ENCODE measurements around the gene ELOB. TPM values are rescaled to one million over a fixed set of nuclear protein-coding genes. Genes with fewer than 3 reads are reported as not detected.
"Not testable (repeated sequence)": the region's sequence is repeated elsewhere in the genome, so short reads cannot be mapped to it uniquely, and the experiment has no call there.

ELOB gene
- total RNA-seq, 2 donors from 2014 or later = 264 to 272 TPM

- no peaks in the 10 kb centered on the region for H3K4me1 ChIP-seq (ENCODE audit: control insufficient read depth, insufficient read depth, low read length)
- no peak overlapping the region for H3K27ac Mint-ChIP-seq
- H3K27me3 Mint-ChIP-seq (ENCODE audit: insufficient read depth) = peaks cover 2% of the 10 kb centered on the region
- H3K9ac ChIP-seq (ENCODE audit: extremely low read depth, low read length, poor library complexity, severe bottlenecking) = no peak overlapping the region
- no peaks in the 10 kb centered on the region for H3K36me3 ChIP-seq (ENCODE audit: control insufficient read depth, insufficient read depth, low read length)
- H3K27me3 ChIP-seq (ENCODE audit: control insufficient read depth, insufficient read depth, low read length, poor library complexity, severe bottlenecking) = no peaks in the 10 kb centered on the region
- H3K4me3 Mint-ChIP-seq = no peak overlapping the region
- TF ChIP-seq CTCF (conservative IDR thresholded peaks at IDR 0.05) = no peak
- WGBS, 2 experiments (ENCODE audit: insufficient coverage in 1 of 2, insufficient read length in 1 of 2) = 87 to 90% methylated on average over 5 to 6 of the region's 7 CpGs
- DNase-seq = no peak
- H3K4me3 ChIP-seq (ENCODE audit: low read length) = no peak overlapping the region
- H3K9me3 ChIP-seq (ENCODE audit: control insufficient read depth, low read length) = no peaks in the 10 kb centered on the region
- no peak overlapping the region for H3K27ac ChIP-seq (ENCODE audit: low read depth, low read length)
- H3K9me3 Mint-ChIP-seq = no peaks in the 10 kb centered on the region
- H3K36me3 Mint-ChIP-seq (ENCODE audit: low read depth) = no peaks in the 10 kb centered on the region
- no peaks in the 10 kb centered on the region for H3K4me1 Mint-ChIP-seq
Measured at GRCh38 chr16:2724088-2724676, 52.9 kb downstream of the ELOB start.

- H3K9me3 ChIP-seq (ENCODE audit: control insufficient read depth, low read length); H3K36me3 Mint-ChIP-seq (ENCODE audit: low read depth); H3K4me1 Mint-ChIP-seq; H3K9me3 Mint-ChIP-seq; H3K9ac ChIP-seq (ENCODE audit: extremely low read depth, low read length, poor library complexity, severe bottlenecking); H3K27me3 Mint-ChIP-seq (ENCODE audit: insufficient read depth); DNase-seq; H3K4me1 ChIP-seq (ENCODE audit: control insufficient read depth, insufficient read depth, low read length); H3K27me3 ChIP-seq (ENCODE audit: control insufficient read depth, insufficient read depth, low read length, poor library complexity, severe bottlenecking); H3K36me3 ChIP-seq (ENCODE audit: control insufficient read depth, insufficient read depth, low read length): not testable (repeated sequence)
- Histone ChIP-seq H3K27ac (ENCODE audit: low read depth, low read length) (peak overlapping the region; percentile 32), H3K4me3 (ENCODE audit: low read length) (peak overlapping the region; percentile 67)
- 55 to 64% methylated on average over 13 to 14 of the region's 14 CpGs for WGBS, 2 experiments (ENCODE audit: insufficient coverage in 1 of 2, insufficient read length in 1 of 2)
- peak overlapping the region; percentile 70 for H3K27ac Mint-ChIP-seq
- peak overlapping the region; percentile 72 for H3K4me3 Mint-ChIP-seq
Measured at GRCh38 chr16:2721634-2722173, 55.4 kb downstream of the ELOB start.

Other genes with a start within 250 kb of the ELOB start
- under 1 TPM in 1 of 2 donors, not detected in 1; 0.24 TPM for gene CEMP1, start 245.9 kb downstream of the ELOB start, total RNA-seq
- gene PDPK1, start 239.3 kb downstream of the ELOB start, total RNA-seq = 10 to 100 TPM; 29.2 to 30.3 TPM
- gene KCTD5, start 94.8 kb downstream of the ELOB start, total RNA-seq = 10 to 100 TPM; 29.8 to 32.6 TPM
- 1 to 10 TPM; 3.7 to 4.2 TPM for gene PRSS27, start 57.1 kb downstream of the ELOB start, total RNA-seq
- gene SRRM2, start 24.6 kb downstream of the ELOB start, total RNA-seq = 100 to 1,000 TPM; 843 to 876 TPM
- under 1 TPM in 1 of 2 donors, not detected in 1; 0.35 TPM for gene PRSS33, start 10.3 kb upstream of the ELOB start, total RNA-seq
- gene PRSS41, start 21.2 kb upstream of the ELOB start, total RNA-seq = not detected
- gene PRSS21, start 40.0 kb upstream of the ELOB start, total RNA-seq = not detected
- not detected for gene ZG16B, start 53.0 kb upstream of the ELOB start, total RNA-seq
- gene PRSS22, start 80.9 kb upstream of the ELOB start, total RNA-seq = 1 to 10 TPM; 5.0 to 6.2 TPM
- 10 to 100 TPM; 30.9 to 35.5 TPM for gene FLYWCH2, start 105.9 kb upstream of the ELOB start, total RNA-seq
- 10 to 100 TPM; 20.5 to 33.6 TPM for gene FLYWCH1, start 134.7 kb upstream of the ELOB start, total RNA-seq
- gene KREMEN2, start 187.0 kb upstream of the ELOB start, total RNA-seq = 1 to 10 TPM; 5.0 to 8.4 TPM
- 10 to 100 TPM; 30.5 to 32.0 TPM for gene PAQR4, start 192.1 kb upstream of the ELOB start, total RNA-seq
- 100 to 1,000 TPM in 1 of 2 donors, 10 to 100 TPM in 1; 88.5 to 101 TPM for gene PKMYT1, start 203.2 kb upstream of the ELOB start, total RNA-seq
- under 1 TPM in 1 of 2 donors, not detected in 1; 0.18 TPM for gene CLDN9, start 235.6 kb upstream of the ELOB start, total RNA-seq
- 100 to 1,000 TPM; 404 to 572 TPM for gene CLDN6, start 240.9 kb upstream of the ELOB start, total RNA-seq
- 10 to 100 TPM; 37.8 to 43.5 TPM for gene TNFRSF12A, start 243.1 kb upstream of the ELOB start, total RNA-seq
- gene HCFC1R1, start 246.7 kb upstream of the ELOB start, total RNA-seq = 10 to 100 TPM; 49.8 to 59.1 TPM
- 10 to 100 TPM; 45.8 to 52.4 TPM for gene THOC6, start 246.8 kb upstream of the ELOB start, total RNA-seq

Measured in endodermal cell (in vitro differentiated cells).